OCI-LY1 (cell line): Measurements from ENCODE around the gene APPBP2.
"Not testable (repeated sequence)": the region's sequence is repeated elsewhere in the genome, so short reads cannot be mapped to it uniquely, and the experiment has no call there.

Experiments used
- CTCF ChIP-seq: fragments of 200-600 bp; sonication (generic), shearing (Covaris generic); IDR thresholded peaks from 2 replicates; pipeline ENCODE4 v1.5.1; 2017; ENCODE audit warnings: mild to moderate bottlenecking, antibody characterized with exemption, low read length, moderate library complexity, mixed read lengths
- EZH2 ChIP-seq: fragments of 200-600 bp; sonication (generic), shearing (Covaris generic); IDR thresholded peaks from 2 replicates; pipeline ENCODE4 v1.8.0; 2017; ENCODE audit warnings: borderline replicate concordance, mixed run types, mild to moderate bottlenecking, antibody characterized with exemption, low read length, moderate library complexity, mixed read lengths

- TF ChIP-seq EZH2, CTCF: not testable (repeated sequence)
Observed at GRCh38 chr17:60430561-60430960, 95.5 kb downstream of the APPBP2 start.
